HG03354 (cell line): Measurements from ENCODE around the gene IPO11.

Experiments used
- ATAC-seq: cut with Tn5 transposase; IDR thresholded peaks from one replicate; pipeline ENCODE4 v1.9.1; 2021; ENCODE audit warnings: mild to moderate bottlenecking; ENCODE audit not compliant: unreplicated experiment, poor library complexity, severe bottlenecking

IPO11 gene

DNA sequence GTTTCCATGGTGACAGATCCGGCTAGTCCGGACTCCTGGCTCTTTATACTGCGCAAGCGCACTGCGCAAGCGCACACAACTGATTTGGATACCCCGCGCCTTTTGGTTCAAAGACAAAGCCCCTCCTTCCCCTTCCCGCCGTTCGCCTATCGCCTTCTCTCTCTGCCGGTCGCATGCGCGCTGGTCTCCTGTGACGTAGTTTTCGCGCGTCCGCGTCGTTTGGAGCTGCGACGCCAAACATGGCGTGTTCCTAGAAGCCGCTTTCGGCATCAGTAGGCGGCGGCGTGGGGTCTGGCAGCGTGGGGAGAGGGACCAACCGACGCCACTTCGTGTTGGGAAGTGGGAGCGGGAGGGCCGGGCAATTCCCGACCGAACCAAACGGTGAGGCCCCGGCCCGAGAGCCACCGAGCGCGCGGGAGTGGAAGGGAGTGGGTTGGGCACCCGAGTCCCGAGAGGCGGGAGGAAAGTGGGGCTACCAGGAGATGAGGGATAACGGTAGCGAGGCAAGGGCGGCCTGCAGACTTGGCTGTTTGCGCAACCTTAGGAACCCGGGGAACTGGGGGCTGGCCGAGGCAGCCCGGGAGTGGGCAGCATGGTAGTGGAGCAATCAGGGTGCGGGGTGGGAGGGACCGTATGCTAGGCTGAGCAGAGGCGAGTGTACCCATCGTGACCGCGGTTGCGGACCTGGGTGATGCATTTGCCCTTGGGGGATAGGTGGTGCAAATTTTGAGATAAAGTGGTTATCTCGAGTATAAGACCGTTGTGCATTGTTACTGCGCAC, at the start of gene IPO11:
IPO11 (plus strand) TSS at position 215 of the 781 bp plus-strand sequence. CDS start 24,517 bp downstream, outside the sequence.
- ATAC-seq: peak; percentile 95

DNA sequence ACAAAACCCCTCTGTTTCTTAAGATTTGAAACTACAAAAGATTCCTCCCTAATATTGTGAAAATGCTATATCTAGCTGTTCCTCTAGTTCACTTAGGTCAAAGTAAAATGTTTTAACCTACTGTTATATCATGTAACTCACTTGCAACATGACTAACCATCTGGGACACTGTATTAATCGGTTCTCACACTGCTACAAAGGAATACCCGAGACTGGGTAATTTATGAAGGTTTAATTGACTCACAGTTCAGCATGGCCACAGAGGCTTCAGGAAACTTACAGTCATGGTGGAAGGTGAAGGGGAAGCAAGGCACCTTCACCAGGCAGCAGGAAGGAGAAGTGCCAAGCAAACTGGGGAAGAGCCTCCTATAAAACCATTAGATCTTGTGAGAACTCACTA, 43.5 kb upstream of the IPO11 start:
- ATAC-seq: no peak

DNA sequence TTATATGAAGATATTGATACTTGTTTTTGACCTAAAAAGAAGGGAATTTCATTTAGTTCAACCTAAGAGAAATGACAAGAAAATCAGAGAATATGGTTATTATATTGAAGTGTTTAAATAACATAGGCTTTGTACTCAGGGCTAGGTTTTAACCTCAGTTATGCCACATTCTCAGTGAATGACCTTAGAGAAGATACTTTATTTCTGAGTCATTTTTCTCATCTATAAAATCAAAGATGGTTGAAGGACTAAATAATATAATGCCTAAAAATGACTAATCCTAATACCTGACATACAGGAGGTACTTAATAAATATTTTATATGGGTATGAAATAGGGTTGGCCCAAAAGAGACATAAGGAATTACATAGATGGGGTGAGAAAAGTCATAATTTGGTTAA, 41.2 kb upstream of the IPO11 start:
- ATAC-seq: no peak

DNA sequence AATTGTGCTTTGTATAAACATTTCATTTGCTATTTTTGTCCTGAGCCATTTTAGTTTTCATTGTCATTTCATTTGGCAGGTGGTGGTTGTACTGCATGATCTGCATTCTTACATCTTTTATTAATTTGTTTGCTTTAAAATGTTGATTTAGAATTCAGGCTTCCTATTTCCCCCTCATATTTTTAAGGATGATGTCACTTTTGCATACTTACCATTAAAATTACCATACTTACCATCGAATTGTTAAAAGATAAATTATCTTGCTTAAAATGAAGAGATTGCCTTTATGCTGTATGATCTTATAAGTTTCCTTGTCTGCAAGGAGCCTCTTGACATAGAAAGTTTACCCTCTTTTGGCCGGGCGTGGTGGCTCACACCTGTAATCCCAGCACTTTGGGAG, 40.0 kb upstream of the IPO11 start:
- no peak for ATAC-seq

DNA sequence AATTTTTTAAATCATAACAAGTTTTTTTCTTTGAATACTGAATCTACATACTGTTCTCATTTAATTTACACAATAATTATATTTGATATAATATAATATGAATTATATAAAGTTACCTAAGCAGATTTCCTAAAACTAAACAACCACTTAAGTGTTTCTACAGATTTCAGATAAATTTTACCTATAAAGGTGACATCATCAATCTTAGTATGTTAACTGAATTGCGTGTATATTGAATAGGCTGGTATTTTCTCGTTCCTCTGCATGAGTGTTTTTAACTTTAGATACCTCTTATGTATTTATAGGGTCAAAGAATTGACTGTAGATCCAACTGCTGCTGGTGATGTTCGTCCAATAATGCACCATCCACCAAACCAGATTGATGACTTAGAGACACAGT, 39.2 kb upstream of the IPO11 start:
- ATAC-seq: no peak

DNA sequence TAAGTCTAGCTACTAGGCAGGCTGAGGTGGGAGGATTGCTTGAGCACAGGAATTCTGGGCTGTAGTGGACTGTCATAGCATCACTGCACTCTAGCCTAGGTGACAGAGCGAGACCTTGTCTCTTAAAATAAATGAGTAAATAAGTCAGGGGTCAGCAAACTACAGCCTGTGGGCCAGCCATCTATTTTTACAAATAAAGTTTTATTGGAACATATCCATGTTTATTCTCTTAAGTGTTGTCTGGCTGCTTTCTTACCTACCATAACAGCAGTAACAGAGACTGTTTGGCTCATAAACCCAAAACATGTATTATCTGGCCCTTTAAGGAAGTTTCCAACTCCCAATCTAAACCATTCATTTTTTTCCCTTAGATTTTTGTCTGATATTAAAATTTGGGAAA, 38.5 kb upstream of the IPO11 start:
- no peak for ATAC-seq

DNA sequence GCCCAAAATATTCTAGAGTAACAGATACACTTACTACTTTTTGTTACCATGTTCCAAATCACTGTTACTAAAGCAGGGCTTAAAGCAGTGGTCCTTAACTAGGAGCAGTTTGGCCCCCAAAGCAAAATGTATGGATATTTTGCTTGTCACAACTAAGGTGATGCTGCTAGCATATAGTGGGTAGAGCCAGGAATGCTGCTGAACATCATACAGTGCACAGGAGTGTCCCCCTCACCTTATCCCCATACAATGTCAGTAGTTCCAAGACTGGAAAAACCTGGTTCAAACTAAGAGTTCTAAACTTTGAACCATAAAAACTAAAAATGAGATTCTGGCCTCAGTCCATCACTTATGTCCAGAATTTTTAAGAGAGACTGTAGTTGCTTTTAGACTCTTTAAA, 36.9 kb upstream of the IPO11 start:
- no peak for ATAC-seq

DNA sequence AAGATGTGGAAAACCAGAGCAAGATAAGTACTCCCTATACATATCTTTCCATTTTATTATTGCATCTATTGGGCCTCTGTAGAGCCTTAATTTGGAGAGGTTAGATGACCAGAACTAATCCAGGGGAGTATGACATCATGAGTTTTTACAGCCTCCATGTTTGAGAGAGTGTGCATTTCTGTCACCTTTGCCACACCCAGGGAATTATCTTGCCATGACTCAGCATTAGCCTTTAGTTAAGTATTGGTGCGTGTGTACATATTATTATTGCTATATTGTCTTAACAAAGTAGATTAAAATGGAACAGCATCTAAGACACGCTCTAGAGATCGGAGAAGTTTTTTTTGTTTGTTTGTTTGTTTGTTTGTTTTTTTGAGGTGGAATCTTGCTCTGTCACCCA, 36.5 kb upstream of the IPO11 start:
- ATAC-seq: no peak

DNA sequence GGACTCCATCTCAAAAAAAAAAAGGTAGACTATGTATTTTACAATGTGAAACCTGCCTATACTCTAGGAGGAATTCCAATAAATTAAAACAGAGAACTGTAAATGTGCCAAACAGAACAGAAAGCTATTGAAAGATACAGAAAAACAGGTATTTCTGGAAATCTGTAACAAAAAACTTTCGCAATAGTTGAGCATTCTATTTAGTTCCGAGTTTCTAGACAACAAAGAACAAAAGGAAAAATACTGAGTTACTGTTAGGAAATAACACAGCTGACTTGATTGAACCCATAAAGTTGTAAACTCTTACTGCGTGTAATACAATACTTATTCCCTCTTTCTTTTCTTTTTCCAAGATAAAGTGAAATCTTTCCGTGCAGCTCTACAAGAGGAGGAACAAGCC, 27.4 kb upstream of the IPO11 start:
- ATAC-seq: no peak

DNA sequence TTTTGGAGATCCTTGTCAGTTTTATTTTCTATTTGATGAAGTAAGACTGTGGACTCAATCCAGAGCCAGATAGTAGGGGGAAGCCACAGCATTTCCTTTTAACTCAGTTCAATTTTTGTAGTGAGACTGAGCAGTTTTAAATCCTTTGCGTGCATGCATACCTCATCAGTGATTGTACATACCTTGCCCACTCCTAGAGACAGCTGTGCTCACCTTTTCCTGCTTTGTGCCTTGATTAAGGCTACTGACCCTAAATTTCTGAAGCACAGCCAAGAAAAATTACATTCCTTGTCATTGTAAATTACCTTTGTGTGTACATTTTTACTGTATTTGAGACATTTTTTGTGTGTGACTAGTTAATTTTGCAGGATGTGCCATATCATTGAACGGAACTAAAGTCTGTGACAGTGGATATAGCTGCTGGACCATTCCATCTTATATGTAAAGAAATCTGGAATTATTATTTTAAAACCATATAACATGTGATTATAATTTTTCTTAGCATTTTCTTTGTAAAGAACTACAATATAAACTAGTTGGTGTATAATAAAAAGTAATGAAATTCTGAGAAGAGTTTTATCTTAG, 26.7 kb upstream of the IPO11 start:
- no peak for ATAC-seq

DNA sequence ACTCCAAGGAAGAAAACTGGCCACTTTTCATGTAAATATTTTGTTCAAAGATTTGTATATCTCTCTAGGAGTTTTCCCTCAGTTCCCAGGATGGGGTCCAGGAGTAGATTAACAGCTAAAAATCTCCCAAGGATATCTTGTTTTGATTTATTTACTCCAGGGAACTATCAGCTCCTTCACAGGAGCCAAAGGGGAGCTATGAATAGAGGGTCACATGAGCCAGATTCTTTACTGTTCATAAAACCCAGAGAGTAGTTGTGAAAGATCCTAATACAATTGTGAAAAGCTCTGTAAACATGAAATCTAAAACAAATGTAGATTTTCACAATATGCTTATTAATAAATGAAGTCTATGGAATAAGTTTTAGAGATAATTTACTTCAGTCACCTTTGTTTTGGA, 25.7 kb upstream of the IPO11 start:
- ATAC-seq: no peak

DNA sequence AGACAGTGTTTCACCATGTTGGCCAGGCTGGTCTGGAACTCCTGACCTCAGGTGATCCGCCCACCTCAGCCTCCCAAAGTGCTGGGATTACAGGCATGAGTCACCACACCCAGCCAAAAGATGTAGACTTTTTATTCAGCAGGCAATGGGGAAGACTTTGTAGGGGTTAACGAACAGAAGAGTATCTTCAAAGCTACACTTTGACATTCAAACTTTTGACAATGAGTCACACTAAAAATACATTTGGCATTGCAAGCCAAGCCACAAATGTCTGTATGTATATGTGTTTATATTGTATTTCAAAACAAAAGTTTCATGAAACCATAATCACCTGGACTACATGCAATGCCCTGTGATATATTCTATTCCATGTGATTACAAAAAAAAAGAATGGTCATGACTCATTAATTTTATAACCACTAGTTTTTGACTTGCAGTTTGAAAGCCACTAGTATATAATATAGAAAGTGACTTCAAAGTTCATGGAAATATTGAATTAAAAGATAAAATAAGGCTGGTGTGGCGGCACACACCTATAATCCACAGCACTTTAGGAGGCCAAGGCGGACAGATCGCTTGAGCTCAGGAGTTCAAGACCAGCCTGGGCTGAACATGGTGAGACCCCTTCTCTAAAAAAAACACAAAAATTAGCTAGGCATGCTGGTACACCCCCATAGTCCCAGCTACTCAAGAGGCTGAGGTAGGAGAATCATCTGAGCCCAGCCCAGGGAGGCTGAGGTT, 17.2 kb upstream of the IPO11 start:
- no peak for ATAC-seq

DNA sequence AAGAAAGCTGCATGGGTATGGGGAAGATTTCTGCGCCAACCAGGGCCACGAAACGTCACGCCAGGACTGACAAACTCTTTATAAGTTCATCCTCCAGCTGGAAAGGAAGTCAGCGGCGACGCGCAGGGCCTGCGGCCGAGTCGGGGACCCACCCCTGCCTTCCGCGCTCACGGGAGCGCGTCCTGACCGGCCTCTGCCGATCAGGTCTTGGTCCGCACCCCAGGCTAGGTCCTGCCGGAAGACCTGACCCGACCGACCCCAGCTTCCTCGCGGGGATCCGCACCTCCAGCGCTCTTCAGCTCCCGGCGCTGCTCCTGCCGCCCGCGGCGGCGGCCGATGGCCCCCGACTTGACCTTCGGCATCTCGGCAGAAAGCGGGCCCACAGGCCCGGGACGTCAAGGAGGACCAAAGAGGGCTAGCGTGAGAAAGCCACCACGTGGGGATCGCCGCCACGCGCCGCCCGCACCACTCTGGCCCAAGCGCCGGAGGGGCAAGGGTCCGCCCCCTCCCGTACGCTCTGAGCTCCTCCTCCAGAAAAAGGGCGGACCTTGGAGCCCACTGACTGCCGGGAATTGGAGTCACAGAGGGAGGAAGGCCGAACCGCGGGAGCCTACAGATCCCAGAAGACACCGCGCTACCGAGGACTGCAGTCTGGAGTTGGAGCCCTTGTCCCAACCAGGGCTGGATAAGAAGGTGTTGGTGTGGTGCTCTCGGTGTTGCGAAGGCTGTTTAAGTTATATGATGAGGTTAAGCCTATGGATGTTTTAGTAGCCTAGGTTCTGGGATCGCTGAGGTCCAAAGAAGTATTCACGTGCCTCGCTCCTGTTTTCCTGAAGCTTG, 8.9 kb upstream of the IPO11 start, which contains the start of gene DIMT1:
DIMT1 (minus strand) TSS at position 495 of the 840 bp plus-strand sequence; CDS start at position 362, 133 bp downstream.
- peak; percentile 97 for ATAC-seq

DNA sequence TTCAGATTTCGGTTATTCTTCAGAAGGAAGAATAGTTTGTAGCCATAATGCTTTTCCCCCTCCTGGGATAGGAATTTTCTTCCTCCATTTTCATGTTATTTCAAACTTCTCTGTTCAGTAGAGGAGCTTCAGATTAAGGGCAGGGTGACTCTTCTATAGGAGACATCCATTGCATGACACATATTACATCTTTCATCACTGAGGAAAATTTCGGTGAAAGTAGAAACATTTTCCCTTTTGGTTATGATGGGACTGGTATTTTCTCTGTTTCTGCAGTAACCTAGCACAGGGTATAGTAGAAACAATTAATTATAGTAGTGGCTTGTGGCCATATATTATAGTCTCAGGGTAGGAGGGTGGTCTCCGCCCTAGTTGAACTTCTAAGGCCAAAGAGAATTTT, 1.1 kb downstream of the IPO11 start:
- no peak for ATAC-seq

DNA sequence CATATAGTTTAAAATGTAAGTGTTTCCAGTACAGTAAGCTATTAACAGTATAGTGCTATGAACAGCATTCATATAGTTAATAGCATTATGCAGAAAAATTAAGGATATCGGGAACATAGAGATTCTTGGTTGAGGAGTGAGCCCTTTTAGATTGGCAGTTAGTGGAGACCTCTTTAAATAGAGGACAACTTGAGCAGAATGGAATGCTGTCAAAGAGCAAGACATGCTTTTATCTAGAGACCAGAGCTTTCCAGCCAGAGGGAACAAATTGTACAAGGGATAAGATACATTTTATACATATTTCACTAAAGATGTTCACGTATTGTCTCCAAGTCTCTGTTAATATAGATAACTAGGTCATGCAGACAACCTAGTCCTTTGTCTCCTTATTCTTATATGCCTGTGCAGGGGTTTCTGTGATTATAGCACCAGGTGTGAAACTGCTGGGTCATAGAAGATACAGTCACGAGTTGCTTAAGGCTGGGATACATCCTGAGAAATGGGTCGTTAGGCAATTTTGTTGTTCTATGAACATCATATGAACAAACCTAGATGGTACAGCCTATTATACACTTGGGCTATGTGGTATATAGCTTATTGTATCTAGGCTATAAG, 6.0 kb downstream of the IPO11 start:
- ATAC-seq: no peak

DNA sequence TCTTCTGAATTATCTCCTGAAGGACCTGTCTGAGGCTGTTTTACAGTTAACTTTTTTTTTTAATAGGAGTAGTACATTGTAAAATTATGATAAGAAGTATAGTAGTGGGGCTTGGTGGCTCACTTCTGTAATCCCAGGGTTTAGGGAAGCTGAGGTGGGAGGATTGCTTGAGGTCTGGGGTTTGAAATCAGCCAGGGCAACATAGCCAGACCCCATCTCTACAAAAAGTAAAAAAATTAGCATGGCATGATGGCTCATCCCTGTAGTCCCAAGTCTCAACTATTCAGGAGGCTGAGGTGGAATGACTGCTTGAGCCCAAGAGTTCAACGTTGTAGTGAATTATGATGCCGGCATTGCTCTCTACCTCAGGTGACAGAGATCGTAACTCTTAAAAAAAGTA, 7.0 kb downstream of the IPO11 start:
- ATAC-seq: no peak

DNA sequence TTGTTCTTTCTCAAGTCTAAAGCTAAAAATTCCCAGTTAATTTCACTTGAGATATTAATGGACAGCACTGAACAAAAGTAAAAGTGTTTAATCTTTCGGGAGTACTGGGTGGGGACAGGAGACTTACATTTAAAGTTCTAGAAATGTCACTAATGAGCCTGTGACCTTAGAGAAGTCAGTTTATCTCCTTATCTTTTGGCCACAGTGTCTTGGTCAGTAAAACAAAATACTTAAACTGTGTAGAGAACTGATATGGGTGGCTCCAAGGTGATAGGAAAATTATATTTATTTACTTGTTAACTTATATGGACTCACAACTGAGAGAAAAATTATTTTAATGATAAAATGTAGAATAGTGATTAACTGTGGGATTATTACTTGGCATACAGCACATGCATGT, 8.9 kb downstream of the IPO11 start:
- ATAC-seq: no peak

DNA sequence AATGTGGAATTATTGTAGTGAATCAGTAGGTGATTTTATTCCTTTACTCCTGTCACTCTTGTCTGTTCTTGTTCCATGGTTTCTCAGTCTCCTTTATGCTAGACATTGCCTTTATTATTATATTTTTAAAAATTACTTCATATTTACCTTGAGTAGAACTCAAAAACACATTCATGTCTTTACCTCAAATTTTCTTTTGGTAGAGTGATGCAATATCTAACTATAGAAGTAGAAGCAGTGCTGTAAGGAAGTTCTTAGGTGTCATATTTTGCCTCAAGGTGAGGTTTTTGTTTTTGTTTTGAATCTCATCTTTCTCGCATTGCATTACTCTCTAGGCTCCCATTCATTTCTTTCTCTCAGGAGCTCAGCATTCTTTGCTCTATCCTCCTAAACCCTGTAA, 12.2 kb downstream of the IPO11 start:
- no peak for ATAC-seq

DNA sequence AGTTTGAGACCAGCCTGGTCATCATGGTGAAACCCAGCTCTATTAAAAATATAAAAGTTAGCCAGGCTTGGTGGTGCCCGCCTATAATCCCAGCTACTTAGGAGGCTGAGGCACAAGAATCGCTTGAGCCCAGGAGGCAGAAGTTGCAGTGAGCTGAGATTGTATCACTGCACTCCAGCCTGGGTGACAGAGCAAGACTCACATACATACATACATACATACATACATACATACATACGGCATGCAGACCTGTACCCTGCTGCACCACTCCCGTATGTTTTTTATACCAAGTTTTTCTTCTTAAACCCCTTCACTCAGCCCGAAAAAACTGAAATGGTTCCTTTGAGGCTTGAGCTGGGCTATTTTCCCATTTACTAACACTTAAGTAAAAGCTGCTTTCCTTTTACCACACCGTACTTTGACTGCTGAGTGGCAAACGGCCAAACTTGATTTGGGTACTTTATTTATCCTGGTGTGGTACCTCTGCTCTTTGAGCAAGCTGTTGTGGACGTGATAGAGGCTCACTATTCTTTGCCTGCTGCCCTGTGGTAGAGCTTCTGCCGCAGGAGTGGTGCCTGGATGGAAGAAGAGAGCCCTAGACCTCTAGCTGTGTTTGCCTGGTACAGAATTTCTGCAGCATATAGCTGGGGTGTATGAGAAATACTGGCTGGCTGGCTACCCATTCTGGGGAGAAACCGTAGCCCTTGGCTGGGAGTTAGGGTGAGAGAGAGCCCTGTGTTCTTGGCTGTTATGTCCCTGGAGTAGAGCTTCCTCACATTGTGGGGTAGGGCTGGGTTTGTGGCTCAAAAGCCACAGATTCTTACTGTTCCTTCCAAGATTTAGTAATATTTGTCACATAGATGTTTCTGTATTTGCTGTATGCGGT, 19.4 kb downstream of the IPO11 start:
- ATAC-seq: no peak
